GM19452 (cell line): ENCODE measurements around the gene CYP26B1.

Experiments used
- ATAC-seq: cut with Tn5 transposase; IDR thresholded peaks from one replicate; pipeline ENCODE4 v1.9.1; 2021; ENCODE audit not compliant: unreplicated experiment

The CYP26B1 gene

DNA sequence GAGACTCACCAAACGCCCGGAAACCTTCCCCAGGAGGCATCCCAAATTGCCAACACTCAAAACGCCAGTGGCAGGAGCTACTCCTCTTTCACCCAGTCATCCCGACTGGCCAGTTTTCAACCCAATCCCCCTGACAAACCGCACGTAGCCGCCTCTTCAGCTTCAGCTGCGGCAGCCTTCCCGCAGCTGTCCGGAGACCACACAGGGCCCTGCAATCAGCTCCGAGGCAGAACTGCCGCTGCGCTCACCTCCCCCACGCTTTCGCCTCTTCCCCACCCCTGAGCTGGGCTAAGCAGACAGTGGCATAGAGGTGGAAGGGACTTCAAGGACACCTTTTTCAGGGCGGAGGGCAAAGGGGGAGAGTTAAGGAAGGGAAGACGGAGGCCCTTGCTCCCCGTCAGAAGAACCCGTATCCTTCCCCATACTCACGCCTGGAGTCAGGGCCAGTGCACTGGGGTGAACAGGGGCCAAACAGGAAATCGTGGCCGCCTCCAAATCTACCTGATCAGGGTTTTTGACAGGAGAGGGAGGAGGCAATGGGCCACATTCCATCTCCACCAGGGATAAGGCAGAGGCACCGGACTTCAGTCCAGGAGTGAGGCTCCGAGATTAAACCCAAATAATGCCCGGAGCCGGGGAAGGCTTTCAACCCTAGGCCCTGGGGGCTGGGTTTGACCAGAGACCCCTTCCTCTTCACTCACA is 16.9 kb downstream of the CYP26B1 start:
- no peak for ATAC-seq

DNA sequence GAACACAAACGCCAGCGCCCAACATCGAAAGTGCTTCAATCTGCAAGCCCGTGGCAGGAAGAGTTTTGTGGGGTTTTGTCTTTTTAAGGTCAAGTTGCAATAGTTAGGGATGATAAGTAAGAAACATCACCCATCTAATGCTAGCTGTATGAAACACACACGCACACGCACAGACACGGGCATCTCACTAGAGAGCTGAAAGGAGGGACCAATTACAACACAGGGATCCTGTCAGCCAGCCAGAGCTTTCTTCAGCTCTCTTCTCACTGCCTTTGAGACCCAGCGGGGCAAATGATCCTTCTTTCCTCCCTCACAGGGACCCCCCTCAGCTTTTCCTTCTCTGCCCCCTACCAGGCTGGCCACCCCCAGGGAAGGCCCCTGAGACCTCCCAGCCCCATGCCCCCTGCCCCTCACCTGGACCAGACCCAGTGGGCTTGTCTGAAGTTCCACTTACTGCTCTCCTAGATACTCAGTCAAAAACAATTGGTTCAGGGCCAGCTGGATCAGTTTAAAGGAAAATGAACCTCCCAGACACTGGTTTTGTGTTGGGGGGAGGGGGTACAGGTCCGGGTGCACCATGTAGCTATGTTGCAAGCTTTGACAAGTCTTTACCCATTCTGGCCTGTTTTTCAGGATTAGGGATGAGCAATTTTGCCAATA is 17.9 kb downstream of the CYP26B1 start:
- ATAC-seq, result no peak

DNA sequence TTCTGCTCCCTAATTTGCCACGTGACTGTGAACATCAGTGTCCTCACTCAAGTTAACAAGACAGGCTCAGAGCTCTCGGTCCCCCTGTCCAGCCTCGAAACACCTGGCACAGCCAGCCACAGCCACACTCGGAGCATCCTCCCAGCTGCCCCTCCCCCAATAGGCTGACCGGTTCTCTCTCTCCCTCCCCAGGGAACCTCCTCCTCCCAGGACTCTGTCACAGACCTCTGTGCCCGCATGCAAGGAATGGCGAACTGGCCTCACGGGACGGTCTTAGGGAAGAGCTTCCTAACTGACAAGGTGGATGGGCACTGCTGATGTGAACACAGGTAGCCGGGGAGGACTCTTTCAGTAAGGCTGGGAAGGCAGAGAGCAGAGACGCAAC is 18.8 kb downstream of the CYP26B1 start:
- no peak for ATAC-seq

DNA sequence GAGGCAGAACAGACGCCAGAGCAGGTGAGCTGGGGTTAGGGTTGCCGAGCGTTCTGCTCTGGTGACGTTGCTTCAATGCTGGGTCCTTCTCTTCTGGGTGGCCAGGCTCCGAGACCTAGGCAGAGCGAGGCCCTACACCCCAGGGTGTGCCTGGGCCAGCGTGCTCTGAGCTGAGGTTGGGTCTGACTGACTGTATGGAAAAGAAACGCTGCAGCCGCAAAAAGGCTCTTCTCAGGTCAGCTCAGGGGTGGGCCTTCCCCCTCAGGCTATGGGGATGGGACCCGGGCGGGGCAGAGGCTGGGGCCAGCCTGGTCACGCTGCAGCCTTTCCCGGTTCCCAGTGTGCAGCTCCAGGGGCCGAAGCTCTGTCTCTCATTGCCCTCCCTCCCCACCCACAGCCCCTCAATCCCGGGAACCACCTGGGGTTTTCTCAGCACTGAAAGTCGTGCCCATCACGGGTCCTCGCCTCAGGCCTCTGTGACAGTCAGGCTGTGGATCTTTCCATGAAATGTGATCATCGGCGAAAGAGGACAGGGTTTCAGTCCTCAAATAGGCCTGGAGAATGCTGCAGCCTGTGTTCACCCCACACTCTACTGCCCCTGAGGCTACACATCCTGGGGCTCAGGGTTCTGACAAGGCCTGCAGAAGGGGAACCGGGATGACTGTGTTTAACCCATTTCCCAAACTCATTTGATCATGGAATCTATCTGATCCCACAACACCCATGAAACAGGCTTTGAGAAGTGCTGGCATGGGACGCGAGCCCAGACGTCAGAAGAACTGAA is 19.4 kb downstream of the CYP26B1 start:
- no peak for ATAC-seq

DNA sequence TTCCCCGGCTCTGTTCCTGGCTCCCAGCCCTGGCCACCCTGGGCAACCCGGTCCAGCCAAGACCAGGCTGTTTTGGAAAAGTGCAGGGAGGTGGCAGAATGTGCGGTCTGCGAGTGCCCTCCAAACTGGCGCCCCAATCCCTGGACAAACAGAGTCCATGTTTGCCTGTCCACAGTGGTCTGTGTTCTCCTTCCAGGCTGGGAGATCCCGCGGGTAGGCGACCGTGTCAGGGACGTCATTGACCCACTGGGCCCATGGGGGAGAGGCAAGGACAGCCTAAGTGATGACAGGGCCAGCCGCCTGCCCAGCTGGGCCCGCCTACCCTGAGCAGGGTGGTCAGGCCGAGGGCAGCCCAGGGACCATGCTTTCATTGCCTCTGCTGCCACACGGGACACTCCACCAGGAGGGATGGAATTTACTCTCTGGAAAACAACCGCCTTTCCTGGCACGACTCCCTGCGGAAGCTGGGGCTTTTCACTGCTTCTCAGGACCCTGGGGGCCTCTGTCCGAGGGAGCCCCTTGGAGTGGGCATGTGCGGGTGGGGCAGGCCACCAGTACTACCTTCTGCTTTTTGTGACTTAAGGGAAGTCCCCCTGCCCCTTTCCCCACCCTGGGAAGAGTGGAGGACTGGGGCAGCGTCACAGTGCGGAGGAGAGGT is 20.1 kb downstream of the CYP26B1 start:
- no peak for ATAC-seq

DNA sequence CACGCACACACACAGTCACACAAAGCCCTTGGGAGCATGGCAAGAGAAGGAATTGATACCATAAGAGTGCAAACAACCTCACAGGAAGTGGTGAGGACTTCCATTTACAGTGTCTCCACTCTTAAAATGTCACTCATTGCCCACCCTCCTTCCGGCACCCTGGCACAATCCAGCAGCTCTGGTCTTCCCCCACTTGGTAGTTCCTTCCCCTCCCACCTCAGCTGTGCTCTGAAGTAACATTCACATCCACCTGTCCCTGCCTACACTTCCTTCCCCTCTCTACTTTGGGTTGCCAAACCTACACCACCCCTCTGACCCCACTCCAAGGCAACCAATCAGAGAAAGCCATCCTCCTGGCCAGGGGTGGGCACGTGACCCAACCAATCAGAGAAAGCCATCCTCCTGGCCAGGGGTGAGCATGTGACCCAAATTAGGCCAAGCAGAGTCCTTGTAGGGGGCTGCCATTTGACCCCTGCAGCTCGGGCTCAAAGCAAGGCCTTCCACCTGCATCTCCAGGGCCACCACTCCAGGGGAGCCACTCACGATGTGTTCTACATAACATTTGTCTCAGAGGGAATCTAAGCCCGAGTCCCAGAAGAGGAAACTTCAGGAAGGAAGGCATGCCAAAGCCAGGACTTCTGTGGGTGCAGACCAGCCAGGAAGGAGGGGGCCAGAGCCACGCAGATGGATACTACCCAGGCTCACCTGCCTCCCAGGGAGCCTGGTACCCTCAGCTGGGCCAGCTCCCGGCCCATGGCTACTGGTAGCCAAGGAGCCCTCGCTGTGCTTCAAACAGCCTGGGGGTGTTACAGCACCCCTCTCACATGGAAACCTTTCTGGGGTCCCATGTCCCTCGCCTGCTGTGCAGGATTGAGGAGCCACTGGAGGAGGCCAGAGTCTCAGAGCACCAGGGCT is 21.2 kb downstream of the CYP26B1 start:
- no peak for ATAC-seq

DNA sequence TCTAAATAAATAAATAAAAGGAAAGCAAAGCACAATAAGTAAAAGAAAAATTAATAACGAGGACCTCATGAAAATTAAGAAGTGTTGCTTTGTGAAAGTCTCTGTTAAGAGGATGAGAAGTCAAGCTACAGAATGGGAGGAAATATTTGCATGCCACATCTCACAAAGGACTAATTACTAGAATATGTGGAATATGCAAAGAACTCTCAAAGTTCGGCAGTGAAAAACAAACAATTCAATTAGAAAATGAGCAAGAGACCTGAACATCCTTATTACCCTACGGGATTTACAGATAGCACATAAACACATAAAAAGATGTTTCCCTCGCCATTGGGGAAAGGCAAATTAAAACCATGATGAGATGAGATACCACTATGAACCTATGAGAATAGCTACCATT is 23.3 kb downstream of the CYP26B1 start:
- no peak for ATAC-seq

DNA sequence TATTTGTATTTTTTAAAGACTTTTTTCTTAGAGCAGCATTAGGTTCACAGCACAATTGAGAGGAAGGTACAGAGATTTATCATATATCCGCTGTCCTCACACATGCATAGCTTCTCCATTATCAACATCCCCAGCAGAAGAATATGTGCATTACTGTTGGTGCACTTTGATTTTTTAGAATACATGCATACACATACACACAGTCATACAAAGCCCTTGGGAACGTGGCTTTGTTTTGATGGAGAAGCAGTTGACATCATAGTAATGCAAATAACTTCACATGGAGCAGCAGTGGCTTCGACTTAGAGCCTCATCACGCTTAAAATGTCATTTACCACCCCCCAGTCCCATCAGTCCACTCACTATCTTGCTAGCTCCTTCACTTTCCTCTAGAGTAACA is 26.5 kb downstream of the CYP26B1 start:
- no peak for ATAC-seq

DNA sequence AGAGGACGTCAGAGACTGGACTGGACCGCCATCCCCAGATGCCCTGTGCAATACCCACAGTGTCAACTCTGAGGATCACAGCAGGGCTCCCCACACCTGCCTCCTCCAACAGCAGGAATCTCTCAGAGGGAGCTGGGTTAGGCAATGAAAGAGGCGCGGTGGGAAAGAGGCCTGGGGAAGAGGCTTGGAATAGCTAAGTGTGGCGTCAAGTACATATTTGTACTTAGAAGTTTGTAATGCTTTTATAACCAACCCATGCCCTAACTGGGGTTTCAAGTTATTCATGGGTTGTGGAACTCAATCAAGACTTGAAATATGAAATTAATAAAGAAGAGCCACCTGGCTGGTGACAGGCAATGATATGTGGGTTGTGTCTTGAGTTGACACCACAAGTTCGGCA is 28.7 kb downstream of the CYP26B1 start:
- ATAC-seq, result no peak

DNA sequence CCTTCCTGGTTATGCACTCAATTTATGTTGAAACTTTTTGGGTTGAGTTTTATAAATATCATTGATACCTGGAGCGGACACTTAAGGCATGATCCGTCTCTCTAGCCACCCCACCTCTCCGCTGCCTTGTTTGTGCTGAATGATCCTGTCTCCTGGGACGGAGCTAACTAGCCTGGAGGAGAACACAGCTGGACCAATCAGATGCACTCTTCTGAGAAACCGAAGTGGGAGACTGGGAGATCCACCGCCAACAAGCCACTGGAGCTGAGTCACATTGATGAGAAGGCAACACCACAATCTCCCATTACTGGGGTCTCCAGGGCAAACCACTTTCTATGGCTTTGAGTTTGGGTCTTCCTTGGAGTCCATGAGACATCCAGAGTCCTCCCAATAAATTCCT is 29.3 kb downstream of the CYP26B1 start:
- no peak for ATAC-seq

DNA sequence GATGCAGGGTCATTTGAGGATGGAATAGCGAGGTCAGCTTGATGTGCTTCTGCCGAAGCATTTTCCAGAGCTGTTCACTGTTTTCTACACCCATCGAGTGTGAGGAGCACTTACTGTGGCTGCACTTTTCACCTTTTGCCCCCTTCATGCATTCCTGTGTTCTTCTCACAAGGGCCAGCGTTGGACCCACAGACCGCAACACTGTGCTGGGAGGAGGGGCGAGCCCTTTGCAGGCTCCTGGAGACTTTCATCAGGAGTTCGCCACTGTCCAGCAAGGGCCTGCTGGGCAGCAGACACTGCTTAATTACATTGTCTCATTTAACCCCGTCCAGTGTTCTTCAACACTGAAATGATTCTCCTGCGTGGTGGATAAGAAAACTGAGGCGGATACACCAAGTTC is 29.9 kb downstream of the CYP26B1 start:
- ATAC-seq, result no peak

DNA sequence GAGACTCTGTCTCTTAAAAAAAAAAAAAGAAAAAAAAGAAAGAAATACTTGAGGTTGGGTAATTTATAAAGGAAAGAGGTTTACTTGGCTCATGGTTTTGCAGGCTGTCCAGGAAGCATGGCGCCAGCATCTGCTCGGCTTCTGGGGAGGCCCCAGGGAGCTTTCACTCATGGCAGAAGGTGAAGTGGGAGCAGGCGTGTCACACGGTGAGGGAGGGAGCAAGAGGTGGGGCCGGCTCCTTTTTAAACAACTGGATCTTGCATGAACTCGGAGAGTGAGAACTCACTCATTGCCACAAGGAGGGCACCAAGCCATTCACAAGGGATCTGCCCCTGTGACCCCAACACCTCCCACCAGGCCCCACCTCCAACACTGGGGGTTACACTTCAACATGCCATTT is 30.6 kb downstream of the CYP26B1 start:
- ATAC-seq, result no peak

DNA sequence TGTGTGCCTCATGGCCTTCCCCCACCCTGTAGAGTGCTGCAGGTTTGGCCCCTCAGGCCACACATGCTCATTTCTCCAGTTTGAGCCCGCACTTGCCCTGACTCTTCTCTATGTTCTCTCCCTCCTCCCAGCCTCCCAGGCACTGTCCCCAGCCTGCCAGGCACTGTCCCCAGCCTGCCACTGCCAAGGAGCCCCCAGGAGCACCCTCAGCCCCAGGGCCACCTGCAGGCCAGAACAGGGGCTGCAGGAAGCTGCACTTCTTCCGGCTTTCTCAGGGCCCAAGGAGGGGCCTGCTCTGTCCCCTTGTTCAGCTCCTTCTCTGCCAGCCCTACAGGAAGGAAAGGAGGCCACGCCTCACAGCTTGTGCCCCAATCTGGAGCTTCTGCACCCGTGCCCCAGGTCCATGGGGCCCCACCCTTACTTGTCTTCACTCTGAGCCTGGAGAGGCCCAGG is 31.6 kb downstream of the CYP26B1 start:
- no peak for ATAC-seq

DNA sequence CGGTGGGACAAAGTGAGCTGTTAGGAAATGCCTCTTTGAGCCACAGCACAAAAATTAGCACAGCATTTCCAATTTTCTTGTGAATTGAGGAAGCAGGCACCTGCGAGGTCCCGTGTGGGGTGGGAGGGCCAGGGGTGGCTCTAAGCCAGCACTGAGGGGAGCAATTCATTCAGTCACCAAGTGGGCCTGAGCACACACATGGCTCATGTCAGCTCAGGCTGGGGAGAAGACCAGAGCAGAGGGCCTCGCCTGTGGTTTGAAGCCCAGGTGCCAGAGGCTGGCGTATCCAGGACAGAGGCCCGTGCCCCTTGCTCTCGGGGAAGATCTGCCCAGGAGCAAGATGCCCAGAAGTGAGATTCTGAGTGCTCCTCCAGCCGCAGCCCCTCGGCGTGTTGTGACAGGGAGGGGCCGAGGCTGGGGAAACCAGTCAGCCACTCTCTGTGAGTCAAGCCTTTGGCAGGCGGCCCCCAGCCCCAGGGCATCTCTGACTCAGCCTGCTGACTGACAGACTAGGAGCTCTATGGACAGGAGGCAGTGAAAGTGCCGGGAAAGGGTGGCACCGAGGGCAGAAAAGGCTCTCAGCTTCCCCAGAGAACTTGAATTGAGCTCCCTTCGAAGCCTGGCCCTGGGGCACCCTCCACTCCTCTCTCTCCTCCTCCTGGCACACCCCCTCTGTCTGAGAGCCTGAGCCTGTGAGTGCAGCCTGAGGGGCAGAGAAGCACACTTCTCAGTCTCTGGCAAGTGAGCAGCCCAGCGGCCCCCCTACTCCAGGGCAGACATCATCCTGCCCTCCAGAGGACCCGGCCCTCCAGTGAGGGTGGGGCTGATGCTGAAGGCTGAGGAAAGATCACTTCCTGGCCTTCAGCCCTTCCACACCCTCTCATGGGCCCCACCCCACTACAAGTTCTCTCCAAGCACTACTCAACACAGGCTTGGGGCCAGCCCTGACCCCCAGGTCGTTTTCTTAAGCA is 32.3 kb downstream of the CYP26B1 start:
- no peak for ATAC-seq

DNA sequence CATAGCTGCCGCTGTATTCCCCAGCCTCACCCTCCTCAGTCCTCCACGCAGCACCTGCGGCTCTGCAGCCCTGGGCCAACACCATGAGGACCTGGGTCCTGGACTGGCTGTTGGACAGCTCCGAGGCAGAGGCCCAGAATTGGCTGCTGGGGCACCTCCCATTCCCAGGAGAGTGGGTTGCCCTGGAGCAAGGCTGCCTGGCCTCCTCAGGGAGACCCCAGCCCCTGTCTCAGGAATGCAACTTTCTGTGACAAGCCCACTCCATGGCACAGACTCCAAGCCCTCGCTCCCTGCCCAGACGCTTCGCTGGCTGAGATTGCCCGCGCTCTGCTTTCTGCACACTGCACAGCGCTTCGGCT is 33.0 kb downstream of the CYP26B1 start:
- ATAC-seq, result no peak

DNA sequence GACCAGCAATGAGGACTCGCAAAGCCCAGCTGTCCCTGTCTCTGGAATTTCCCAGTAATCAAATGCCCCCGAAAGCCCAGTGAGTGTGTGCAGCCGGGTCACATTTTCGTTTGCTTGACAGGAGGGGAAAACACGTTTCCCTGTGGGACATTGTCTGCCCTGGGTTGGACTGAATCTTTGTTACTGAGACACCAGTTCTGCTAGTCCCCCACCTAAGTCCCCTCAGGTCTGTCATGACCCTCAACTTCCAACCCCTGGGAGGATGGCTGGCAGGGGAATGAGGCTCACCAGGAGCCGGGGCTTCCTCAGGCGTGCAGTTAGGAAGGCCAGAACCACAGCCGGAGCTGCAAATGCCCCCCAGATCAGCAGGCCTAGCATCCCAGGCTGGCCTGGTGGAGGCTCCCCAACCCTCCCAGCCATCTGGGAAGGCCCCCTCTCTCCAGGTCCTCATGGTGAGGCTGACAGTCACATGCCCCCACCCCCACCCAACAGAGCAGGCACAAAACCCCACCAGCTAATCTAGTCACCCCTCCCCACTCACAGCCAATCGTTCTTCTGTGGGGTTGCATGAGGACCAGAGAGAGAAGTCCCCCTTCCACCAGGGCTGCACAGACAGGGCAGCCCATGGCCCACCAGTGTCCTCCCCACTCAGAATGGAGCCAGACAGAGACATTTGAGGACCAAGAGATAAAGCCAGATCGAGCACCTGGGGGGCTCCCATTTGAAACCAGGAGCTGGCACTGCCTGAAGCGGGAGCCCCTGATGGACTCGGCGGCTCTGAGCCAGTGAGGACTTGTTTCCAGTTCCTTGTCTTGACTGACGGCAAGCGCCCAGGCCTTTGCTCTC is 33.6 kb downstream of the CYP26B1 start:
- ATAC-seq, result no peak

DNA sequence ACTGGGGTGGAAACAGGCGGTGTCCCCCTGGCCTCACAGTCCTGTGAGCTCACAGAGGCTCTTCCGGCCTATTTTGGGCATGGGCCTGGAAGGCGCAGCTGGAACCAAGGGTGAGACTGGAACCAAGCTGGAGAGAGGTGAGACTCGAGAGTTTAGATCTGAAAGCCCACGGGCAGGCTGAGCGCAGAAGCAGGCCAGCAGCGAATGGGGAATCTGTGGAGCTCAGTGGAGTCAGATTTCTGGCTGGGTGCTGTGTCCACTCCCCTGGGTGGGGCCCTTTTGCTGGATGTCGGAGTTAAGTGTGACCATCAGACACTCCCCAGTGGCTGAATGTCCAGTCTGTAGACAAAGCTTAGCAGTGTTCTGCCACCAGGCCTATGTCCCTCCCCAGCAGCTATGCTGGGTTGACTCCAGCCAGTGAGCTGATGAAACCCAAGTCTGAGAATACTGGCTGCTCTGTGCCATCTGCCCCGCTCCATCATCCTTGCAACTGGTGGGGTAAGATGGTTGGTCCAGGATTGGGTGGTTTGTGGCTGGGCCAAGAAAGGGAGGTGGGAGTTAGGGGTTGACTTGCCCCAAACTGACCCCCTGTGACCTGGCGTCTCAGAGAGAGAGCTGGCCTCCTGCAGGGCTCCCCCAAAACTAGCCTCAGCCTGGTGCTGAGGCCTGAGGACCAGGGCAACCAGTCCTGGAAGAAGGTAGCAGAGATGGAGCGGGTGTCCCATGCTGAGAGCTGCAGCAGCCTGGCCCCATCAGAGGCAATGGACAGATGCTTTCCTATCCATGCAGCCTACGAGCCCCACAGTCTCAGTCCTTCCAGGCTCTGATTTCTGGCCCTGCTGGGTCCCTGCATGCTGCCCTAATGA is 34.4 kb downstream of the CYP26B1 start:
- no peak for ATAC-seq

DNA sequence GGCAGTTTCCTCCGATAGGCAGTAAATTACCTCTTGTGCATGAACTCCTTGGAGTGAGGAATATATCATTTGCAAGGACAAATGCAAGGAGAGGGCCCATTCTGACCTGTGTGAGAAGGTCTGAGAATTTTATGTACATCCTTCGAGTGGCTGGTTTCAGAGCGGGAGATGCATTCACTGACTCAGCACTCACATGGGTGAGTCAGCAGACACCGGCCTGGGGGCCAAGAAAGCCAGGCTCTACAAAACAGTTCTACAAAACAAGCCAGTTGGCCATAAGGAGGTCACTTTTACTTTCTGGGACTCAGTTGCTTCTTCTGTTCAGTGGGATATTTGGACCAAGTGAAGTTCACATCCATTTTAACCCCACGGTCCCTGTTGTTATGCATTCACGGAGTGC is 35.3 kb downstream of the CYP26B1 start:
- no peak for ATAC-seq
